CD4-positive, CD25-positive, alpha-beta regulatory T cell (primary cell): ENCODE results near the gene ESRRB. TPM values are rescaled to one million over a fixed set of nuclear protein-coding genes. Genes with fewer than 3 reads are reported as not detected.

Experiments used
- ATAC-seq, 2 donors: fragments of 150-1000 bp; cut with Tn5 transposase; one replicate each; pipeline ENCODE4 v1.10.0; 2021; ENCODE audit warnings: low read depth in 2 of 2, moderate number of reproducible peaks in 2 of 2, moderate library complexity in 1 of 2
- DNase-seq, 3 donors: peaks; one replicate each; pipeline versions ENCODE4 v3.0.0 to v3.0.0-alpha.2; 2012 to 2022; ENCODE audit warnings: mixed read lengths in 1 of 3
- H3K27ac ChIP-seq: one replicate; pipeline ENCODE4 v1.7.0; 2013; ENCODE audit warnings: mild to moderate bottlenecking, low read length; ENCODE audit not compliant: insufficient read depth, poor library complexity, severe bottlenecking
- H3K27me3 ChIP-seq: one replicate; pipeline ENCODE4 v1.7.0; 2013; ENCODE audit warnings: low read length; ENCODE audit not compliant: control insufficient read depth, insufficient read depth
- H3K36me3 ChIP-seq: one replicate; pipeline ENCODE4 v1.7.0; 2013; ENCODE audit warnings: mild to moderate bottlenecking, low read length, moderate library complexity; ENCODE audit not compliant: control insufficient read depth, insufficient read depth
- H3K4me1 ChIP-seq: 2 replicates; pipeline ENCODE4 v1.7.0; 2013; ENCODE audit warnings: mild to moderate bottlenecking, low read length; ENCODE audit not compliant: insufficient read depth, control insufficient read depth, poor library complexity, severe bottlenecking
- H3K4me3 ChIP-seq: one replicate; pipeline ENCODE4 v1.7.0; 2013; ENCODE audit warnings: low read depth, mild to moderate bottlenecking, low read length, moderate library complexity
- H3K9me3 ChIP-seq, 2 experiments: 1 replicate in 1 of 2; 2 replicates in 1 of 2; pipeline ENCODE4 v1.7.0; 2013; ENCODE audit warnings: low read length in 2 of 2, mild to moderate bottlenecking in 1 of 2, moderate library complexity in 1 of 2; ENCODE audit not compliant: control insufficient read depth in 2 of 2
- H3K27ac Mint-ChIP-seq, 3 donors: one replicate each; pipeline ENCODE4 v1.8.0; 2020 to 2022; ENCODE audit warnings: mild to moderate bottlenecking in 3 of 3, mixed read lengths in 3 of 3, moderate library complexity in 2 of 3
- H3K27me3 Mint-ChIP-seq: one replicate; pipeline ENCODE4 v1.8.0; 2022; ENCODE audit warnings: mild to moderate bottlenecking, mixed read lengths
- H3K36me3 Mint-ChIP-seq: one replicate; pipeline ENCODE4 v1.8.0; 2020; ENCODE audit warnings: mixed read lengths
- H3K4me1 Mint-ChIP-seq, 4 donors: one replicate each; pipeline ENCODE4 v1.8.0; 2020 to 2022; ENCODE audit warnings: mixed read lengths in 4 of 4, mild to moderate bottlenecking in 1 of 4
- H3K4me3 Mint-ChIP-seq, 4 donors: one replicate each; pipeline ENCODE4 v1.8.0; 2020 to 2022; ENCODE audit warnings: mild to moderate bottlenecking in 4 of 4, mixed read lengths in 4 of 4, moderate library complexity in 3 of 4
- H3K9me3 Mint-ChIP-seq, 7 donors: one replicate each; pipeline ENCODE4 v1.8.0; 2020 to 2022; ENCODE audit warnings: mixed read lengths in 7 of 7, mild to moderate bottlenecking in 3 of 7, moderate library complexity in 2 of 7
- polyA plus RNA-seq, 4 donors: library from polyadenylated mRNA; unstranded; fragments of 300-500 nt; fragmentation: Illumina TruSeq; gene quantifications; one replicate each; pipeline ENCODE4 v1.2.3, GENCODE V29; 2021
- total RNA-seq: library from RNA; stranded (reverse); gene quantifications from one replicate; pipeline ENCODE4 v1.2.3, GENCODE V29; 2022

Gene ESRRB
- total and polyA plus RNA-seq, 5 donors from 2014 or later, result not detected

- ATAC-seq (no peak), DNase-seq (no peak)
- H3K36me3 Mint-ChIP-seq, result no peaks in the 10 kb centered on the region
Observed at GRCh38 chr14:76434220-76434619, 58.3 kb downstream of the ESRRB start.

GRCh38 chr14:76439237-76439775 is 63.4 kb downstream of the ESRRB start:
- no peak for DNase-seq

More at GRCh38 chr14:76434220-76434619, 58.3 kb downstream of the ESRRB start:
- Mint-ChIP-seq H3K9me3 (peaks cover 0 to 1% (median 0%) of the 10 kb centered on the region in 7 donors), H3K27ac (no peak overlapping the region), H3K27me3 (no peaks in the 10 kb centered on the region), H3K4me1 (no peaks in the 10 kb centered on the region), H3K4me3 (no peak overlapping the region)
- no peaks in the 10 kb centered on the region for H3K36me3 ChIP-seq
- no peak overlapping the region for H3K27ac ChIP-seq
- no peaks in the 10 kb centered on the region for H3K27me3 ChIP-seq
- no peaks in the 10 kb centered on the region for H3K9me3 ChIP-seq
- no peaks in the 10 kb centered on the region for H3K4me1 ChIP-seq
- H3K4me3 ChIP-seq, result no peak overlapping the region

GRCh38 chr14:76446486-76446885 is 70.5 kb downstream of the ESRRB start:
- Mint-ChIP-seq H3K27ac (no peak overlapping the region), H3K27me3 (peaks cover 22% of the 10 kb centered on the region), H3K4me3 (no peak overlapping the region), H3K4me1 (no peaks in the 10 kb centered on the region), H3K9me3 (peaks cover 0 to 4% (median 0%) of the 10 kb centered on the region in 7 donors), H3K36me3 (no peaks in the 10 kb centered on the region)
- DNase-seq (no peak), ATAC-seq (no peak)
- no peak overlapping the region for H3K4me3 ChIP-seq
- no peaks in the 10 kb centered on the region for H3K27me3 ChIP-seq
- H3K4me1 ChIP-seq, result no peaks in the 10 kb centered on the region
- H3K9me3 ChIP-seq, result no peaks in the 10 kb centered on the region
- H3K27ac ChIP-seq, result no peak overlapping the region
- no peaks in the 10 kb centered on the region for H3K36me3 ChIP-seq

More at GRCh38 chr14:76439237-76439775, 63.4 kb downstream of the ESRRB start:
- no peaks in the 10 kb centered on the region for H3K36me3 Mint-ChIP-seq
- H3K27ac ChIP-seq, result no peak overlapping the region
- H3K27me3 ChIP-seq, result no peaks in the 10 kb centered on the region
- no peak for ATAC-seq
- no peak overlapping the region for H3K4me3 ChIP-seq
- no peaks in the 10 kb centered on the region for H3K4me1 Mint-ChIP-seq
- H3K27me3 Mint-ChIP-seq, result peaks cover 11% of the 10 kb centered on the region
- no peaks in the 10 kb centered on the region for H3K9me3 ChIP-seq
- no peak overlapping the region for H3K4me3 Mint-ChIP-seq
- H3K4me1 ChIP-seq, result no peaks in the 10 kb centered on the region
- peaks cover 0 to 2% (median 0%) of the 10 kb centered on the region in 7 donors for H3K9me3 Mint-ChIP-seq
- H3K27ac Mint-ChIP-seq, result no peak overlapping the region
- H3K36me3 ChIP-seq, result no peaks in the 10 kb centered on the region

- no peak overlapping the region for H3K4me3 Mint-ChIP-seq
- no peaks in the 10 kb centered on the region for H3K36me3 ChIP-seq
- H3K4me1 Mint-ChIP-seq, result no peaks in the 10 kb centered on the region
- H3K4me3 ChIP-seq, result no peak overlapping the region
- H3K9me3 Mint-ChIP-seq, result peaks cover 0 to 4% (median 0%) of the 10 kb centered on the region in 7 donors
- no peaks in the 10 kb centered on the region for H3K4me1 ChIP-seq
- H3K27me3 ChIP-seq, result no peaks in the 10 kb centered on the region
- ATAC-seq (no peak), DNase-seq (no peak)
- H3K36me3 Mint-ChIP-seq, result no peaks in the 10 kb centered on the region
- no peak overlapping the region for H3K27ac Mint-ChIP-seq
- no peaks in the 10 kb centered on the region for H3K9me3 ChIP-seq
- no peak overlapping the region for H3K27ac ChIP-seq
- H3K27me3 Mint-ChIP-seq, result peaks cover 22% of the 10 kb centered on the region
Observed at GRCh38 chr14:76446921-76447320, 71.0 kb downstream of the ESRRB start.

- Histone ChIP-seq H3K4me1 (no peaks in the 10 kb centered on the region), H3K4me3 (no peak overlapping the region), H3K9me3 (no peaks in the 10 kb centered on the region), H3K27ac (no peak overlapping the region), H3K27me3 (no peaks in the 10 kb centered on the region), H3K36me3 (no peaks in the 10 kb centered on the region)
- no peak overlapping the region for H3K4me3 Mint-ChIP-seq
- H3K27ac Mint-ChIP-seq, result no peak overlapping the region
- peaks cover 19% of the 10 kb centered on the region for H3K27me3 Mint-ChIP-seq
- H3K36me3 Mint-ChIP-seq, result no peaks in the 10 kb centered on the region
- no peaks in the 10 kb centered on the region for H3K4me1 Mint-ChIP-seq
- ATAC-seq (no peak), DNase-seq (no peak)
- peaks cover 0 to 2% (median 0%) of the 10 kb centered on the region in 7 donors for H3K9me3 Mint-ChIP-seq
Observed at GRCh38 chr14:76450476-76450875, 74.5 kb downstream of the ESRRB start.

GRCh38 chr14:76456200-76456599 is 80.3 kb downstream of the ESRRB start:
- H3K27ac ChIP-seq, result no peak overlapping the region
- Mint-ChIP-seq H3K36me3 (no peaks in the 10 kb centered on the region), H3K4me1 (no peaks in the 10 kb centered on the region), H3K27ac (no peak overlapping the region), H3K27me3 (peaks cover 12% of the 10 kb centered on the region), H3K9me3 (no peaks in the 10 kb centered on the region), H3K4me3 (no peak overlapping the region)
- H3K4me3 ChIP-seq, result no peak overlapping the region
- DNase-seq (peak in 1 of 3 donors; percentile 43), ATAC-seq (no peak)
- H3K27me3 ChIP-seq, result no peaks in the 10 kb centered on the region
- no peaks in the 10 kb centered on the region for H3K36me3 ChIP-seq
- H3K4me1 ChIP-seq, result no peaks in the 10 kb centered on the region
- no peaks in the 10 kb centered on the region for H3K9me3 ChIP-seq

- H3K9me3 Mint-ChIP-seq, result no peaks in the 10 kb centered on the region
- H3K4me3 Mint-ChIP-seq, result no peak overlapping the region
- no peak overlapping the region for H3K27ac ChIP-seq
- no peak overlapping the region for H3K27ac Mint-ChIP-seq
- no peaks in the 10 kb centered on the region for H3K36me3 Mint-ChIP-seq
- ATAC-seq, result no peak
- DNase-seq, result no peak
- H3K4me1 ChIP-seq, result no peaks in the 10 kb centered on the region
- no peaks in the 10 kb centered on the region for H3K4me1 Mint-ChIP-seq
- H3K36me3 ChIP-seq, result no peaks in the 10 kb centered on the region
- no peaks in the 10 kb centered on the region for H3K27me3 ChIP-seq
- no peaks in the 10 kb centered on the region for H3K9me3 ChIP-seq
- H3K27me3 Mint-ChIP-seq, result peaks cover 10% of the 10 kb centered on the region
- H3K4me3 ChIP-seq, result no peak overlapping the region
Observed at GRCh38 chr14:76456891-76457586, 81.1 kb downstream of the ESRRB start.

GRCh38 chr14:76457841-76458240 is 81.9 kb downstream of the ESRRB start:
- no peaks in the 10 kb centered on the region for H3K36me3 Mint-ChIP-seq
- ATAC-seq, result no peak
- Histone ChIP-seq H3K27ac (no peak overlapping the region), H3K27me3 (no peaks in the 10 kb centered on the region), H3K4me1 (no peaks in the 10 kb centered on the region), H3K4me3 (no peak overlapping the region), H3K36me3 (no peaks in the 10 kb centered on the region), H3K9me3 (no peaks in the 10 kb centered on the region)
- H3K4me3 Mint-ChIP-seq, result no peak overlapping the region
- no peaks in the 10 kb centered on the region for H3K9me3 Mint-ChIP-seq
- no peak overlapping the region for H3K27ac Mint-ChIP-seq
- peaks cover 5% of the 10 kb centered on the region for H3K27me3 Mint-ChIP-seq
- DNase-seq, result no peak
- no peaks in the 10 kb centered on the region for H3K4me1 Mint-ChIP-seq
